Ovary (tissue), 3 donors: Measurements from ENCODE around the gene ARFRP1.

Source experiments
- CTCF ChIP-seq, 3 donors: fragments of 450-650 bp in 2 of 3; fragments of 200-600 bp in 1 of 3; IDR thresholded peaks; one replicate each; pipeline versions ENCODE4 v1.5.1 to v1.8.0; 2016 to 2022; ENCODE audit warnings: antibody characterized with exemption in 3 of 3, mild to moderate bottlenecking in 1 of 3
- EP300 ChIP-seq: sonication (generic); formaldehyde crosslinking; IDR thresholded peaks from one replicate; pipeline ENCODE4 v1.6.1; 2017; ENCODE audit warnings: antibody characterized with exemption
- POLR2A ChIP-seq: fragments of 450-650 bp; IDR thresholded peaks from one replicate; pipeline ENCODE4 v1.6.1; 2017; ENCODE audit warnings: antibody characterized with exemption, mild to moderate bottlenecking, moderate library complexity
- donor health status: DM: no; HTN: no; CAD: no.

GRCh38 chr20:63734946-63735858 is 27.4 kb upstream of the ARFRP1 start:
- TF ChIP-seq POLR2A = no peak
- no peak for TF ChIP-seq EP300
- TF ChIP-seq CTCF (IDR thresholded peaks at IDR 0.05) = no peak
